GM18526 (cell line): ENCODE results near the gene ZNF579.

Experiments
- POLR2A ChIP-seq: IDR thresholded peaks from 3 replicates; pipeline ENCODE4 v1.6.1; 2011; ENCODE audit not compliant: insufficient read length; ENCODE audit errors: extremely low read depth

Gene ZNF579

GRCh38 chr19:55603115-55603514 lies 22.5 kb upstream of the ZNF579 start:
- TF ChIP-seq POLR2A, result no peak

DNA sequence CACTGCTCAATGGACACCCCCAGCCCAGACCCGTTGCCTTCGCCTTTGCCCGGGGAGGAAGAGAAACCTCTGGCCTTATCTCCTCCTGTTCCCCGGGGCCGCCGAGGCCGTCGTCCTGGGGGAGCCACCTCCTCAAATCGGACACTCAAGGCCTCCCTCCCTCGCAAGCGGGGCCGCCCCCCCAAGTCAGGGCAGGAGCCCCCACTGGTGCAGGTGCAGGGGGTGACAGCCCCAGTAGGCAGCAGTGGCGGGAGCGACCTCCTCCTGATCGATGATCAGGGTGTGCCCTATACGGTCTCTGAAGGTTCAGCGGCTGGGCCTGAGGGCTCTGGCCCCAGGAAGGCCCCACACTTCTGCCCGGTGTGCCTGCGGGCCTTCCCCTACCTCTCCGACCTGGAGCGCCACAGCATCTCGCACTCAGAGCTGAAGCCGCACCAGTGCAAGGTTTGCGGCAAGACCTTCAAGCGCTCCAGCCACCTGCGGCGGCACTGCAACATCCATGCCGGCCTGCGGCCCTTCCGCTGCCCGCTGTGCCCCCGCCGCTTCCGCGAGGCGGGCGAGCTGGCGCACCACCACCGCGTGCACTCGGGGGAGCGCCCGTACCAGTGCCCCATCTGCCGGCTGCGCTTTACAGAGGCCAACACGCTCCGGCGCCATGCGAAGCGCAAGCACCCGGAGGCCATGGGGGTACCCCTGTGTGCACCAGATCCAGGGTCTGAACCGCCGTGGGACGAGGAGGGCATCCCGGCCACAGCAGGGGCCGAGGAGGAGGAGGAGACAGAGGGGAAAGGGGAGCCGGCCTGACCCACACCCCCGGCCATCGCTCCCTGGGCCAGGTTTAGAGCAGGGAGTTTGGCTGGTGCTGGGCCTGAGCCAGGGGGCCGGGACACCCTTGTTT lies 21.7 kb upstream of the ZNF579 start:
- TF ChIP-seq POLR2A, result no peak

- TF ChIP-seq POLR2A, result no peak
These were observed 20.4 kb upstream of the ZNF579 start for GRCh38 chr19:55601084-55601483.

GRCh38 chr19:55600662-55601028 lies 20.0 kb upstream of the ZNF579 start:
- TF ChIP-seq POLR2A, result no peak

- no peak for TF ChIP-seq POLR2A
These were observed 19.4 kb upstream of the ZNF579 start, which contains the start of gene ZNF524 for GRCh38 chr19:55599842-55600661. Gene ZNF524 (plus strand): TSS chr19:55600288. CDS start chr19:55602113, 1,825 bp downstream.

GRCh38 chr19:55599468-55599841 lies 18.8 kb upstream of the ZNF579 start, which contains the start of gene FIZ1:
Gene FIZ1 (minus strand): TSS chr19:55599517. CDS start chr19:55597865, 1,652 bp downstream.
- TF ChIP-seq POLR2A, result no peak

DNA sequence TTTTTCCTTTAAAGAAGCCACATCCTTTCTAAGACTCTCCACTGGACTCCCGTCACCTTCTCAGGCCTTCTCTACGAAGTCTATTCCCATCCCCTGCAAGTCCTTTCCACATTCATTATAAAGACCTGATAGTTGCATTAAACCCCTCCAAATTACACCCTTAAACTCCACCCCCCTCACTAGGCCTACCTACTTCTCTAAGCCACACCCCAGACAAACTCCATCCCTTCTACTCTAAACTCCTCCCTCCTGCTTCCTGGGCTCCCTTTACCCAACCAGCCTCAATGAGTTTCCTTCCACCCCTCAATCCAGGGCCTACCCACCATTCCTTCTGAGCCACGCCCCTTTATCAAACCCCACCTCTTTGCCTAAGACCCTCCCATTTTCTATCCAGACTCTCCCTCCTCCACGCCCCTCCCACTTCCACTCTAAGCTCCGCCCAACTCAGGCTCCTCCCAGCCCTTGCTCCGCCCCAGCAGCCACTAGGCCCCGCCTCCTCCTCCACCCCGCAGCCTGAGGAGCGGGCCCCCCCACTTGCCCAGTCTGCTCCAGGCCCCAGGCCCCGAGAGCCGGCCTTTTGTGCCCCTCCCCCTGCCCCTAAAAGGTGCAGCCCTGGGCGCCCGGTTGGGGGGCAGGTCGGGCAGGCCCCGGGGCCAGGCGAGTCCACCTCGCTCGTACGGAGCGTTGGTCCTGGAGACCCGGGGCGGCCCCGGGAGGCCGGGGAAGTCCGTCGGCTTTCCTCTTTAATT lies 18.2 kb upstream of the ZNF579 start:
- peak; percentile 49 for TF ChIP-seq POLR2A

- no peak for TF ChIP-seq POLR2A
These were observed 17.4 kb upstream of the ZNF579 start for GRCh38 chr19:55598034-55598433.

- TF ChIP-seq POLR2A, result no peak
These were observed 16.9 kb upstream of the ZNF579 start for GRCh38 chr19:55597501-55597921.

DNA sequence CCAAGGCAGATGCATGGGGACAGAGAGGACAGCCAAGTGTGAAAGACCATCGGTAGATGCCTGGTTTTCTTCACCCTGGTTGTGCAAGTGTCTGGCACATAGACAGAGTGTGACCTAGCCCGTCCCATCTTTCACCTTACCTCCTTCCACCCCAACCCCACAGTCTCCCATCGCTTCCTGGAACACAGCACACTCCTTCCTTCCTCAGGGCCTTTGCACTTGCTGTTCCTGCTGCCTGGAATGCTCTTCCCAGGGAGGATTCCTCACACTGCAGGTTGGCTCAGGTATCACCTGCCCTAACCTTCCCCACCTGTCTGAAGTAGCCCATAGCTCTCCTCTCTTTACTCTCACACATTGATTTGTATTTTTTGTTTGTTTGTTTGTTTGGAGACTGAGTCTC lies 15.7 kb upstream of the ZNF579 start:
- no peak for TF ChIP-seq POLR2A

- no peak for TF ChIP-seq POLR2A
These were observed 14.4 kb upstream of the ZNF579 start for GRCh38 chr19:55594996-55595545.

DNA sequence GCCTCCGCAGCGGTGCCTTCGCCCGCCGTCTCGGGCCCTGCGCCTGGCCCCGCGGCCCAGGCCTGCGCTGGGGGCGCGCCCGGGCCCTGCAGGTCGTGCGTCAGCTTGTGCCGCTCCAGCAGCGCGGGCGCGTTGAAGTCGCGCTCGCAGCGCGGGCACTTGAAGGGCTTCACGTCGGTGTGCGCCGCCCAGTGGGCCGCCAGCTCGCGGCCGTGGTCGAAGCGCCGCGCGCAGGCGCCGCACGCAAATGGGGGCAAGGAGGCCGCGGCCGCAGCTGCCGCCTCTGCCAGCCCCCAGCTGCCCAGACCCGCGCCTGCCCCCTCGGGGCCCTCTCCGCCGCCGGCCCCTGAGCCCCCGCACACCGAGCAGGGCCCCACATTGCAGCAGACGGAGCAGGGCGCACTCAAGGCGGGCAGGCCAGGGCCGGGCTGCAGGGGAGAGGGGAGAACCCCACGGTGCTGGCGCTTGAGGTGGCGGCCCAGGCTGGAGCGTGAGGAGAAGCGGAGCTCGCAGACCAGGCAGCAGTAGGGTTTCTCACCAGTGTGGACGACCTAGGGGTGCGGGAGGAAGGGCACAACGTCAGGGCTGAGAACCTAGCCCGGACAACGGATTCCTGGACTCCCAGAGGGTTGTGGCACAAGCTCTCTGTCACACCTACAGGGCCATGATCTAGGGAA lies 12.6 kb upstream of the ZNF579 start:
- no peak for TF ChIP-seq POLR2A

DNA sequence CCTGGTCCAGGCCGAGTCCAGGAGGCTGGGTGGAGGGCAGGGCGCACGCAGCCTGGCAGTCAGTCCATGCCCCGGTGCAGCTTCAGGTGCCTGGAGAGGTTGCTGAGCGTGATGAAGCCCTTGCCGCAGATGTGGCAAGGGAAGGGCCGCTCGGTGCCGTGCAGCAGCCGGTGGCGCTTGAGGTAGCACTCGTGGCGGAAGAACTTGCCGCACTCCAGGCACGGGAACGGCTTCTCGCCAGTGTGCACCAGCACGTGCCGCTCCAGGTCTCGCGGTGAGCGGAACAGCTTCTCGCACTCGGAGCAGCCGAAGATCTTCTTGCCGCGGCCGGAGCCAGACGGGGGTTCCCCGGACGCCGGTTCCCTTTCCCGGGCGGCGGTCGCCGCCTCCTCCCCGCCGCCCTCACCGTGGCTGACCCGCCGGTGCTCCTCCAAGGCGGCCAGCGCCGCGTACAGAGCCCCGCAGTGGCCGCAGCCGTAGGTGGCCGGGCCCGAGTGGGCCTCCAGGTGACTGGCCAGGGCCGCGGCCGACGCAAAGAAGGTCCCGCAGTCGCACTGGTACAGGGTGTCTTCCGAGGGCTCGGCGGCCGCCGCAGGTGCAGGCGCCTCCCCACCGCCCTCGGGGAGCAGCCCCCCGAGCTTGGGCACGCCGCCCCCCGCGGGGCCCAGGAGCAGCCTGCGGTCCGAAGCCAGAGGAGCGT lies 11.9 kb upstream of the ZNF579 start:
- TF ChIP-seq POLR2A, result no peak

GRCh38 chr19:55591555-55591954 lies 10.9 kb upstream of the ZNF579 start:
- no peak for TF ChIP-seq POLR2A
